ENCODE results near the gene ETFRF1. TPM values are rescaled to one million over a fixed set of nuclear protein-coding genes. Genes with fewer than 3 reads are reported as not detected.

Gene ETFRF1
- total RNA-seq, 1 experiment from 2014 or later = 10.2 TPM

DNA sequence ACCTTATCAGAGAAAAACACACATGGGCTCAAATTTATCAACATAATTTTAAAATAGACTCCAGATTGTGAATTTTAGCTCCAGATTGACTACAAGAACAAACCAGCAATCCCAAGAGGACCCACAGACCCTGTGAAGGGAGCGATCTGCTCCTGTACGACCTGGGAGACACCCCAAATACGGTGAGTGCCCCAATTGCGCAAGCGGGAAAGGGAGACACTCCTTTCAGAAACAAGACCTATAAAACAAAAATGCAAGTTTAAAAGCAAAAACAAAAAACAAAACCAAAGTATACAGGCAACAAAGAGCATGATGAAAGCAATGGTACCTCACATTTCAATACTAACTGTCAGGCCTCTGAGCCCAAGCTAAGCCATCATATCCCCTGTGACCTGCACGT is 32.2 kb upstream of the ETFRF1 start:
- CTCF ChIA-PET = no interaction called here
- TF ChIP-seq, protein P1, sequence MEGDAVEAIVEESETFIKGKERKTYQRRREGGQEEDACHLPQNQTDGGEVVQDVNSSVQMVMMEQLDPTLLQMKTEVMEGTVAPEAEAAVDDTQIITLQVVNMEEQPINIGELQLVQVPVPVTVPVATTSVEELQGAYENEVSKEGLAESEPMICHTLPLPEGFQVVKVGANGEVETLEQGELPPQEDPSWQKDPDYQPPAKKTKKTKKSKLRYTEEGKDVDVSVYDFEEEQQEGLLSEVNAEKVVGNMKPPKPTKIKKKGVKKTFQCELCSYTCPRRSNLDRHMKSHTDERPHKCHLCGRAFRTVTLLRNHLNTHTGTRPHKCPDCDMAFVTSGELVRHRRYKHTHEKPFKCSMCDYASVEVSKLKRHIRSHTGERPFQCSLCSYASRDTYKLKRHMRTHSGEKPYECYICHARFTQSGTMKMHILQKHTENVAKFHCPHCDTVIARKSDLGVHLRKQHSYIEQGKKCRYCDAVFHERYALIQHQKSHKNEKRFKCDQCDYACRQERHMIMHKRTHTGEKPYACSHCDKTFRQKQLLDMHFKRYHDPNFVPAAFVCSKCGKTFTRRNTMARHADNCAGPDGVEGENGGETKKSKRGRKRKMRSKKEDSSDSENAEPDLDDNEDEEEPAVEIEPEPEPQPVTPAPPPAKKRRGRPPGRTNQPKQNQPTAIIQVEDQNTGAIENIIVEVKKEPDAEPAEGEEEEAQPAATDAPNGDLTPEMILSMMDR (IDR thresholded peaks at IDR 0.05; ENCODE audit: insufficient read depth in 1 of 2, low read depth in 1 of 2, low read length in 1 of 2, severe bottlenecking in 1 of 2, unreplicated experiment in 1 of 2) = no peak
- POLR2A ChIA-PET = no interaction called here
- H3K27me3 ChIP-seq (replicated peaks; ENCODE audit: control insufficient read depth, insufficient read depth, low read length) = no peaks in the 10 kb centered on the region
- no peaks in the 10 kb centered on the region for H3K36me3 ChIP-seq (ENCODE audit: control insufficient read depth, insufficient read depth, low read length)
- BruUV-seq (replicated peaks) = no TSS peak
- no peaks in the 10 kb centered on the region for H3K4me1 ChIP-seq
- Mint-ChIP-seq H3K27ac (ENCODE audit: unreplicated experiment) (no peak overlapping the region), H3K27me3 (ENCODE audit: insufficient read depth, unreplicated experiment) (peaks cover 5% of the 10 kb centered on the region), H3K4me3 (ENCODE audit: unreplicated experiment) (no peak overlapping the region), H3K4me1 (ENCODE audit: low read depth, unreplicated experiment) (no peaks in the 10 kb centered on the region), H3K9me3 (ENCODE audit: unreplicated experiment) (no peaks in the 10 kb centered on the region), H3K36me3 (ENCODE audit: insufficient read depth, unreplicated experiment) (no peaks in the 10 kb centered on the region)
- no peaks in the 10 kb centered on the region; the same call in 1 of the 2 replicates for H3K9me3 ChIP-seq
- intact Hi-C loops (cut with micrococcal nuclease; ENCODE audit: unreplicated experiment) = no loop called here
- H3K4me3 ChIP-seq (ENCODE audit: low read depth, low read length) = no peak overlapping the region
- no peak for DNase-seq

DNA sequence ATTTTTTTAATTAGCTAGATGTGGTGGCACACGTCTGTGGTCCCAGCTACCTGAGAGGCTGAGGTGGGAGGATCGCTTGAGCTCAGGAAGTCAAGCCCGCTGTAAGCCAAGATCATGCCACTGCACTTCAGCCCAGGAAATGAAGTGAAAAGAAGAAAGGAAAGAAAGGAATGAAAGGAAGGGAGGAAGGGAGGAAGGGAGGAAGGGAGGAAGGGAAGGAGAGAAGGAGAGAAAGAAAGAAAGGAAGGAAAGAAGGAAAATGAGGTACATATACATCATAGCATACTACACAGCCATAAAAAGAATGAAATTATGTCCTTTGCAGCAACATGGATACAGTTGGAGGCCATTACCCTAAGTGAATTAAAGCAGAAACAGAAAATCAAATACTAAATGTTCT is 12.3 kb upstream of the ETFRF1 start:
- intact Hi-C loops (cut with micrococcal nuclease; ENCODE audit: unreplicated experiment) = no loop called here
- Mint-ChIP-seq H3K9me3 (ENCODE audit: unreplicated experiment) (no peaks in the 10 kb centered on the region), H3K4me3 (ENCODE audit: unreplicated experiment) (no peak overlapping the region), H3K4me1 (ENCODE audit: low read depth, unreplicated experiment) (no peaks in the 10 kb centered on the region), H3K27me3 (ENCODE audit: insufficient read depth, unreplicated experiment) (peaks cover 6% of the 10 kb centered on the region), H3K36me3 (ENCODE audit: insufficient read depth, unreplicated experiment) (no peaks in the 10 kb centered on the region), H3K27ac (ENCODE audit: unreplicated experiment) (no peak overlapping the region)
- ChIA-PET CTCF (no interaction called here), POLR2A (no interaction called here)
- TF ChIP-seq, protein P1 (IDR thresholded peaks at IDR 0.05; ENCODE audit: insufficient read depth in 1 of 2, low read depth in 1 of 2, low read length in 1 of 2, severe bottlenecking in 1 of 2, unreplicated experiment in 1 of 2) = no peak
- Histone ChIP-seq H3K36me3 (ENCODE audit: control insufficient read depth, insufficient read depth, low read length) (no peaks in the 10 kb centered on the region), H3K4me1 (no peaks in the 10 kb centered on the region), H3K27me3 (replicated peaks; ENCODE audit: control insufficient read depth, insufficient read depth, low read length) (no peaks in the 10 kb centered on the region; the same call in 1 of the 2 replicates), H3K9me3 (no peaks in the 10 kb centered on the region; the same call in 1 of the 2 replicates), H3K4me3 (ENCODE audit: low read depth, low read length) (no peak overlapping the region)
- BruUV-seq (replicated peaks) = no TSS peak
- no peak for DNase-seq

DNA sequence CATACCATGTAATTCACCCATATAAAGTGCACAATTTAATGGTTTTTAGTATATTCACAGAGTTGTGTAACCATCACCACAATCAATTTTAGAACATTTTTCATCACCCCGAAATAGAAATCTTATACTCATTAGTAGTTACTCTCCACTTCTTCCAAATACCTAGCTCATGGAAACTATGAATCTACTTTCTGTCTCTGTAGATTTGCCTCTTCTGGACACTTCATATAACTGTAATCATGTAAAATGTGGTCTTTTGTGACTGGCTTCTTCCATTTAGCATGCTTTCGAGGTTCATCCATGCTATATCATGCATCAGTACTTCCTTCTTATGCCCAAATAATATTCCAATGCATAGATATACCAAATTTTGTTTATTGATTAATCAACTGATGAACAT is 10.9 kb upstream of the ETFRF1 start:
- TF ChIP-seq, protein P1 (IDR thresholded peaks at IDR 0.05; ENCODE audit: insufficient read depth in 1 of 2, low read depth in 1 of 2, low read length in 1 of 2, severe bottlenecking in 1 of 2, unreplicated experiment in 1 of 2) = no peak
- intact Hi-C loops (cut with micrococcal nuclease; ENCODE audit: unreplicated experiment) = no loop called here
- Mint-ChIP-seq H3K36me3 (ENCODE audit: insufficient read depth, unreplicated experiment) (no peaks in the 10 kb centered on the region), H3K4me3 (ENCODE audit: unreplicated experiment) (no peak overlapping the region), H3K27me3 (ENCODE audit: insufficient read depth, unreplicated experiment) (peaks cover 6% of the 10 kb centered on the region), H3K4me1 (ENCODE audit: low read depth, unreplicated experiment) (no peaks in the 10 kb centered on the region), H3K9me3 (ENCODE audit: unreplicated experiment) (no peaks in the 10 kb centered on the region), H3K27ac (ENCODE audit: unreplicated experiment) (no peak overlapping the region)
- DNase-seq = no peak
- Histone ChIP-seq H3K27me3 (replicated peaks; ENCODE audit: control insufficient read depth, insufficient read depth, low read length) (no peaks in the 10 kb centered on the region; the same call in 1 of the 2 replicates), H3K36me3 (ENCODE audit: control insufficient read depth, insufficient read depth, low read length) (no peaks in the 10 kb centered on the region), H3K4me3 (ENCODE audit: low read depth, low read length) (no peak overlapping the region), H3K9me3 (no peaks in the 10 kb centered on the region; the same call in 1 of the 2 replicates), H3K4me1 (no peaks in the 10 kb centered on the region)
- ChIA-PET CTCF (no interaction called here), POLR2A (no interaction called here)
- BruUV-seq (replicated peaks) = no TSS peak
